ENCODE measurements around the gene RBMS3. TPM values are rescaled to one million over a fixed set of nuclear protein-coding genes. Genes with fewer than 3 reads are reported as not detected.

RBMS3 gene
- total RNA-seq, 1 experiment from 2014 or later = 0.42 TPM

- Histone ChIP-seq H3K9me2 (ENCODE audit: insufficient read depth) (no peaks in the 10 kb centered on the region), H3K4me2 (ENCODE audit: low read length) (no peak overlapping the region), H3K9ac (ENCODE audit: low read length) (no peak overlapping the region), H2AFZ (ENCODE audit: low read depth, low read length, poor library complexity, severe bottlenecking) (no peak overlapping the region), H3K27ac (ENCODE audit: low read depth, low read length) (no peak overlapping the region), H3K36me3 (ENCODE audit: control insufficient read depth in 1 of 2, insufficient read depth in 2 of 2, low read length in 2 of 2) (no peaks in the 10 kb centered on the region), H4K20me1 (ENCODE audit: insufficient read depth) (no peaks in the 10 kb centered on the region), H3K79me2 (ENCODE audit: insufficient read depth, low read length) (no peaks in the 10 kb centered on the region), H3K4me3 (replicated peaks in 1 of 2; ENCODE audit: low read depth in 1 of 2, low read length in 2 of 2) (no peak overlapping the region), H3K9me3 (ENCODE audit: control insufficient read depth in 1 of 2, insufficient read depth in 1 of 2, low read depth in 1 of 2, low read length in 2 of 2) (no peaks in the 10 kb centered on the region), H3K27me3 (ENCODE audit: insufficient read depth, low read length) (no peaks in the 10 kb centered on the region), H3K4me1 (ENCODE audit: control insufficient read depth in 1 of 2, insufficient read depth in 2 of 2, low read length in 2 of 2) (no peaks in the 10 kb centered on the region)
- POLR2A ChIA-PET = no interaction called here
- RAD21 ChIA-PET (ENCODE audit: low non-redundant PET in 1 of 2, low total read pairs in 2 of 2, uncharacterized antibody in 2 of 2, unreplicated experiment in 2 of 2) = no interaction called here
- no peak for TF ChIP-seq JUND (IDR thresholded peaks at IDR 0.05)
- no peak for TF ChIP-seq ZNF274 (IDR thresholded peaks at IDR 0.05; ENCODE audit: low read depth, low read length)
- TF ChIP-seq POLR2AphosphoS5 (IDR thresholded peaks at IDR 0.05; ENCODE audit: low read depth, low read length) = no peak
- no peak for TF ChIP-seq RAD21 (IDR thresholded peaks at IDR 0.05; ENCODE audit: low read depth)
- TF ChIP-seq SP1 (IDR thresholded peaks at IDR 0.05; ENCODE audit: low read depth) = no peak
- no peak for TF ChIP-seq CTCF (IDR thresholded peaks at IDR 0.05 in 2 of 3, conservative IDR thresholded peaks at IDR 0.05 in 1 of 3; ENCODE audit: borderline replicate concordance in 1 of 3, insufficient read depth in 1 of 3, low read depth in 2 of 3, low read length in 2 of 3)
- TF ChIP-seq, protein P1, sequence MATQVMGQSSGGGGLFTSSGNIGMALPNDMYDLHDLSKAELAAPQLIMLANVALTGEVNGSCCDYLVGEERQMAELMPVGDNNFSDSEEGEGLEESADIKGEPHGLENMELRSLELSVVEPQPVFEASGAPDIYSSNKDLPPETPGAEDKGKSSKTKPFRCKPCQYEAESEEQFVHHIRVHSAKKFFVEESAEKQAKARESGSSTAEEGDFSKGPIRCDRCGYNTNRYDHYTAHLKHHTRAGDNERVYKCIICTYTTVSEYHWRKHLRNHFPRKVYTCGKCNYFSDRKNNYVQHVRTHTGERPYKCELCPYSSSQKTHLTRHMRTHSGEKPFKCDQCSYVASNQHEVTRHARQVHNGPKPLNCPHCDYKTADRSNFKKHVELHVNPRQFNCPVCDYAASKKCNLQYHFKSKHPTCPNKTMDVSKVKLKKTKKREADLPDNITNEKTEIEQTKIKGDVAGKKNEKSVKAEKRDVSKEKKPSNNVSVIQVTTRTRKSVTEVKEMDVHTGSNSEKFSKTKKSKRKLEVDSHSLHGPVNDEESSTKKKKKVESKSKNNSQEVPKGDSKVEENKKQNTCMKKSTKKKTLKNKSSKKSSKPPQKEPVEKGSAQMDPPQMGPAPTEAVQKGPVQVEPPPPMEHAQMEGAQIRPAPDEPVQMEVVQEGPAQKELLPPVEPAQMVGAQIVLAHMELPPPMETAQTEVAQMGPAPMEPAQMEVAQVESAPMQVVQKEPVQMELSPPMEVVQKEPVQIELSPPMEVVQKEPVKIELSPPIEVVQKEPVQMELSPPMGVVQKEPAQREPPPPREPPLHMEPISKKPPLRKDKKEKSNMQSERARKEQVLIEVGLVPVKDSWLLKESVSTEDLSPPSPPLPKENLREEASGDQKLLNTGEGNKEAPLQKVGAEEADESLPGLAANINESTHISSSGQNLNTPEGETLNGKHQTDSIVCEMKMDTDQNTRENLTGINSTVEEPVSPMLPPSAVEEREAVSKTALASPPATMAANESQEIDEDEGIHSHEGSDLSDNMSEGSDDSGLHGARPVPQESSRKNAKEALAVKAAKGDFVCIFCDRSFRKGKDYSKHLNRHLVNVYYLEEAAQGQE (IDR thresholded peaks at IDR 0.05; ENCODE audit: low read depth) = no peak
- no peak for TF ChIP-seq SIN3A (IDR thresholded peaks at IDR 0.05; ENCODE audit: low read depth)
- TF ChIP-seq EGR1 (IDR thresholded peaks at IDR 0.05; ENCODE audit: low read depth) = no peak
- no peak for TF ChIP-seq MAX (IDR thresholded peaks at IDR 0.05)
- TF ChIP-seq ZFX (IDR thresholded peaks at IDR 0.05) = no peak
- TF ChIP-seq EZH2phosphoT487 (IDR thresholded peaks at IDR 0.05; ENCODE audit: borderline replicate concordance) = no peak
- TF ChIP-seq FOSL1 (IDR thresholded peaks at IDR 0.05; ENCODE audit: low read depth) = no peak
- TF ChIP-seq CBX3 (IDR thresholded peaks at IDR 0.05; ENCODE audit: low read depth) = no peak
- TF ChIP-seq TCF7L2 (IDR thresholded peaks at IDR 0.05; ENCODE audit: borderline replicate concordance, extremely low read depth, insufficient read depth, insufficient read length) = no peak
- no peak for TF ChIP-seq EZH2 (IDR thresholded peaks at IDR 0.05)
- TF ChIP-seq ZBTB33 (IDR thresholded peaks at IDR 0.05; ENCODE audit: extremely low read depth, insufficient replicate concordance, low read length) = no peak
- BruUV-seq (replicated peaks) = no TSS peak
- intact Hi-C loops (cut with micrococcal nuclease) = no loop called here
- ATAC-seq (no peak), DNase-seq (ENCODE audit: low read depth, low spot score) (no peak)
- CTCF ChIA-PET = no interaction called here
Measured at GRCh38 chr3:29827756-29828155, 546.9 kb downstream of the RBMS3 start.

Measured in HCT116 (cell line).